HepG2 (cell line): Measurements from ENCODE around the gene RAB3C. TPM values are rescaled to one million over a fixed set of nuclear protein-coding genes. Genes with fewer than 3 reads are reported as not detected.

Experiments
- ATAC-seq: fragments of 200-7000 bp; cut with Tn5 transposase; 3 replicates; pipeline ENCODE4 v1.9.1; 2020; ENCODE audit warnings: mild to moderate bottlenecking, moderate library complexity
- BruUV-seq: library from RNA; stranded (reverse); fragments of 400-500 nt; replicated peaks from 2 replicates; lab custom pipeline; 2021; lab: Mats Ljungman, UMichigan
- CTCF ChIA-PET: fragments of 300-600 bp; formaldehyde crosslinking; extraction: SDS; loops from one replicate; lab custom pipeline; 2021; ENCODE audit warnings: low total read pairs, inconsistent platforms, low intra/inter-chr PET ratio; lab: Yijun Ruan, JAX
- POLR2A ChIA-PET: fragments of 350-600 bp; sonication (Branson Sonifier 250); formaldehyde crosslinking; loops from one replicate; lab custom pipeline; 2020; ENCODE audit warnings: antibody characterized with exemption, inconsistent platforms; lab: Yijun Ruan, JAX
- DNase-seq: peaks from one replicate; pipeline ENCODE4 v3.0.0-alpha.2; 2015; ENCODE audit warnings: low spot score
- FAIRE-seq: peaks from 3 replicates; lab custom pipeline; 2011; peaks lifted over from hg19 to GRCh38; lab: Jason Lieb, UNC
- H2AFZ ChIP-seq: one replicate; pipeline ENCODE4 v1.6.1; 2011; ENCODE audit warnings: low read length, inconsistent platforms
- H3K27ac ChIP-seq: fragments of 300-600 bp; 3 replicates; pipeline ENCODE4 v1.8.0; 2011; ENCODE audit warnings: mixed run types, mild to moderate bottlenecking, mixed read lengths, low read length, inconsistent platforms; ENCODE audit not compliant: insufficient read depth; ENCODE audit errors: extremely low read length
- H3K27me3 ChIP-seq, 2 experiments: fragments of 200-600 bp in 1 of 2; 2 replicates in 1 of 2; 3 replicates in 1 of 2; pipeline versions ENCODE4 v1.6.0 to v1.8.0; 2011; ENCODE audit warnings: low read length in 2 of 2, mild to moderate bottlenecking in 2 of 2, moderate library complexity in 2 of 2, inconsistent platforms in 1 of 2; ENCODE audit not compliant: insufficient read depth in 2 of 2, control insufficient read depth in 1 of 2
- H3K36me3 ChIP-seq, 2 experiments: fragments of 200-600 bp in 1 of 2; replicated peaks in 1 of 2; 2 replicates in 1 of 2; 3 replicates in 1 of 2; pipeline versions ENCODE4 v1.5.1 to v1.8.0; 2011; ENCODE audit warnings: low read length in 2 of 2, inconsistent platforms in 1 of 2; ENCODE audit not compliant: insufficient read depth in 2 of 2, control insufficient read depth in 1 of 2
- H3K4me1 ChIP-seq: 2 replicates; pipeline ENCODE4 v1.5.1; 2012; ENCODE audit warnings: low read length, inconsistent platforms; ENCODE audit not compliant: insufficient read depth
- H3K4me2 ChIP-seq: 2 replicates; pipeline ENCODE4 v1.6.0; 2011; ENCODE audit warnings: low read depth, low read length, inconsistent platforms
- H3K4me3 ChIP-seq, 3 experiments: fragments of 200-600 bp in 1 of 3; sonication (generic), shearing (Covaris generic) in 1 of 3; replicated peaks in 1 of 3; 2 replicates each; pipeline ENCODE4 v1.5.1; 2011 to 2016; ENCODE audit warnings: low read length in 3 of 3, inconsistent platforms in 2 of 3, low read depth in 2 of 3, mild to moderate bottlenecking in 2 of 3, control low read depth in 1 of 3, mixed read lengths in 1 of 3; ENCODE audit not compliant: insufficient read depth in 1 of 3
- H3K79me2 ChIP-seq: one replicate; pipeline ENCODE4 v1.6.1; 2011; ENCODE audit warnings: low read length, inconsistent platforms; ENCODE audit not compliant: insufficient read depth
- H3K9ac ChIP-seq: 2 replicates; pipeline ENCODE4 v1.6.0; 2011; ENCODE audit warnings: mild to moderate bottlenecking, low read depth, low read length, inconsistent platforms; ENCODE audit not compliant: insufficient read depth
- H3K9me3 ChIP-seq: 2 replicates; pipeline ENCODE4 v1.5.1; 2012; ENCODE audit warnings: mild to moderate bottlenecking, low read length
- H4K20me1 ChIP-seq: 2 replicates; pipeline ENCODE4 v1.6.0; 2011; ENCODE audit warnings: inconsistent platforms, mild to moderate bottlenecking, low read length, moderate library complexity; ENCODE audit not compliant: insufficient read depth
- CBX1 ChIP-seq: IDR thresholded peaks from one replicate; pipeline ENCODE4 v1.6.1; 2016; ENCODE audit warnings: antibody characterized with exemption, low read depth
- GABPA ChIP-seq, 2 experiments: IDR thresholded peaks; 2 replicates each; pipeline ENCODE4 v1.6.1; 2011 to 2016; ENCODE audit warnings: low read depth in 2 of 2, low read length in 1 of 2, missing biosample characterization in 1 of 2, missing genetic modification characterization in 1 of 2
- HDAC1 ChIP-seq: sonication (generic); formaldehyde crosslinking; IDR thresholded peaks from 2 replicates; pipeline ENCODE4 v1.5.1; 2020; ENCODE audit warnings: mild to moderate bottlenecking, missing genetic modification reagents
- KLF9 ChIP-seq: IDR thresholded peaks from 2 replicates; pipeline ENCODE4 v1.6.1; 2016; ENCODE audit warnings: low read depth
- SNAPC2 ChIP-seq: sonication (generic); formaldehyde crosslinking; IDR thresholded peaks from 2 replicates; pipeline ENCODE4 v1.8.1; 2022; ENCODE audit warnings: mild to moderate bottlenecking, missing genetic modification reagents
- ZC3H4 ChIP-seq: sonication (generic); formaldehyde crosslinking; IDR thresholded peaks from 2 replicates; pipeline ENCODE4 v1.4.0; 2020; ENCODE audit warnings: missing genetic modification reagents, borderline replicate concordance
- ZNF121 ChIP-seq: sonication (generic); formaldehyde crosslinking; IDR thresholded peaks from 2 replicates; pipeline ENCODE4 v1.5.0; 2020; ENCODE audit warnings: mild to moderate bottlenecking, missing genetic modification reagents
- ZNF138 ChIP-seq: sonication (generic); formaldehyde crosslinking; IDR thresholded peaks from 2 replicates; pipeline ENCODE4 v1.5.0; 2020; ENCODE audit warnings: mild to moderate bottlenecking, low read depth, missing genetic modification reagents
- ZNF264 ChIP-seq: sonication (generic); formaldehyde crosslinking; IDR thresholded peaks from 2 replicates; pipeline ENCODE4 v1.4.0; 2020; ENCODE audit warnings: missing genetic modification reagents
- WGBS: methylation state at CpG from one replicate; pipeline ENCODE4 v1.1.6; 2017; ENCODE audit warnings: low lambda C conversion rate; 5-methylcytosine and 5-hydroxymethylcytosine counted together
- in situ Hi-C: cut with HindIII; loops from 2 replicates; pipeline ENCODE4 v1.10.0; 2017; ENCODE audit warnings: low pct_unique_long_range_greater_than_20kb; ENCODE audit not compliant: extremely low pct_ligation_motif_present
- intact Hi-C: fragments of 100-400 bp; cut with micrococcal nuclease; formaldehyde crosslinking; loops from one replicate; pipeline ENCODE4 v1.10.0; 2022; ENCODE audit not compliant: unreplicated experiment
- polyA plus RNA-seq, 8 experiments: library from polyadenylated mRNA; depleted of rRNA in 3 of 8; stranded (reverse) in 7 of 8; unstranded in 1 of 8; fragments of >200 nt; fragmentation: Illumina TruSeq in 4 of 8; extraction: Trizol in 4 of 8; gene quantifications; 2 replicates each; pipeline versions ENCODE4 v1.2.1 to v1.2.3, GENCODE V29; 2011 to 2016; ENCODE audit warnings: low read depth in 4 of 8, missing spikeins in 1 of 8, mixed read lengths in 1 of 8; ENCODE audit not compliant: insufficient read depth in 1 of 8
- total RNA-seq, 5 experiments: library from RNA; depleted of rRNA; stranded (reverse); fragments of >200 nt; fragmentation: Illumina TruSeq; extraction: Trizol; gene quantifications; 2 replicates each; pipeline ENCODE4 v1.2.3, GENCODE V29; 2016; ENCODE audit warnings: low read depth in 1 of 5
- TF ChIP-seq, protein P1 (sequence below): sonication (generic); formaldehyde crosslinking; IDR thresholded peaks from 2 replicates; pipeline ENCODE4 v1.4.0; 2020; ENCODE audit warnings: mild to moderate bottlenecking, missing genetic modification reagents
- TF ChIP-seq, protein P2 (sequence below): sonication (generic); formaldehyde crosslinking; IDR thresholded peaks from 2 replicates; pipeline ENCODE4 v1.8.0; 2022; ENCODE audit warnings: missing genetic modification reagents, mild to moderate bottlenecking, inconsistent platforms, borderline replicate concordance
- TF ChIP-seq, protein P3 (sequence below): IDR thresholded peaks from 2 replicates; pipeline ENCODE4 v1.4.0; 2020; ENCODE audit warnings: mild to moderate bottlenecking, missing genetic modification reagents
- TF ChIP-seq, protein P4 (sequence below): IDR thresholded peaks from 2 replicates; pipeline ENCODE4 v1.6.1; 2016; ENCODE audit warnings: missing genetic modification reagents, missing compliant biosample characterization

RAB3C gene
- total and polyA plus RNA-seq, 2 of the 13 experiments (the other 11 are each of a cell fraction or from before 2014, with no cell fraction given) = not detected

DNA sequence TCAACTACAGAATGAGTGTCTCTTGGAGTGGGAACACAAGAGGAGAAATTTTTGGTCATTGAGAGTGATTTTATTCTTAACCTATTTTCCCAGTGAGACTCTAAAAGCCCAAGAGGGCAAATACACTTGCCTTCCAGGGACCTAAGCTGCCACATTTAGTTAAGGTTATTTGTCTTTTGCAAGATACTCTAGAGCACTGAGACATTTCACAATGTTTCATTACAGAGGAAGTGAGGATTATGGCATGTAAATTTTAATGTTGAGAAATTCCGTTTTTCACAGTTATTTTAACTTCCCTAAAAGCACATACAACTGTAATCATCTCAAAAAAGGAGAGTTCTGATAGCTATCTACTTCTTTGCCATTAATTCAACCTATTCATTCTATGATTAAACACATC is 38.7 kb upstream of the RAB3C start:
- Histone ChIP-seq H3K36me3 (no peaks in the 10 kb centered on the region), H3K4me2 (no peak overlapping the region), H2AFZ (no peak overlapping the region), H3K9me3 (no peaks in the 10 kb centered on the region), H3K27me3 (no peaks in the 10 kb centered on the region), H3K79me2 (no peaks in the 10 kb centered on the region), H3K4me1 (no peaks in the 10 kb centered on the region), H3K27ac (no peak overlapping the region), H4K20me1 (no peaks in the 10 kb centered on the region), H3K4me3 (no peak overlapping the region), H3K9ac (no peak overlapping the region)
- DNase-seq (no peak), ATAC-seq (no peak), FAIRE-seq (no peak)
- 0% methylated on average over 1 of the region's 1 CpG for WGBS
- in situ Hi-C loops = no loop called here
- no TSS peak for BruUV-seq
- ChIA-PET POLR2A (no interaction called here), CTCF (no interaction called here)
- intact Hi-C loops = no loop called here
- TF ChIP-seq CBX1 (no peak), SNAPC2 (CRISPR knock-in tag) (no peak), HDAC1 (no peak), ZNF264 (no peak), ZNF138 (no peak), KLF9 (CRISPR knock-in tag) (no peak), ZNF121 (CRISPR knock-in tag) (no peak), ZC3H4 (CRISPR knock-in tag) (no peak), GABPA (IDR thresholded peaks at IDR 0.05; ENCODE audit: low read depth, low read length) (no peak), GABPA (CRISPR knock-in tag; IDR thresholded peaks at IDR 0.05; ENCODE audit: low read depth) (no peak)
- TF ChIP-seq, protein P1, sequence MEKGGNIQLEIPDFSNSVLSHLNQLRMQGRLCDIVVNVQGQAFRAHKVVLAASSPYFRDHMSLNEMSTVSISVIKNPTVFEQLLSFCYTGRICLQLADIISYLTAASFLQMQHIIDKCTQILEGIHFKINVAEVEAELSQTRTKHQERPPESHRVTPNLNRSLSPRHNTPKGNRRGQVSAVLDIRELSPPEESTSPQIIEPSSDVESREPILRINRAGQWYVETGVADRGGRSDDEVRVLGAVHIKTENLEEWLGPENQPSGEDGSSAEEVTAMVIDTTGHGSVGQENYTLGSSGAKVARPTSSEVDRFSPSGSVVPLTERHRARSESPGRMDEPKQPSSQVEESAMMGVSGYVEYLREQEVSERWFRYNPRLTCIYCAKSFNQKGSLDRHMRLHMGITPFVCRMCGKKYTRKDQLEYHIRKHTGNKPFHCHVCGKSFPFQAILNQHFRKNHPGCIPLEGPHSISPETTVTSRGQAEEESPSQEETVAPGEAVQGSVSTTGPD (CRISPR knock-in tag) = no peak
- TF ChIP-seq, protein P2, sequence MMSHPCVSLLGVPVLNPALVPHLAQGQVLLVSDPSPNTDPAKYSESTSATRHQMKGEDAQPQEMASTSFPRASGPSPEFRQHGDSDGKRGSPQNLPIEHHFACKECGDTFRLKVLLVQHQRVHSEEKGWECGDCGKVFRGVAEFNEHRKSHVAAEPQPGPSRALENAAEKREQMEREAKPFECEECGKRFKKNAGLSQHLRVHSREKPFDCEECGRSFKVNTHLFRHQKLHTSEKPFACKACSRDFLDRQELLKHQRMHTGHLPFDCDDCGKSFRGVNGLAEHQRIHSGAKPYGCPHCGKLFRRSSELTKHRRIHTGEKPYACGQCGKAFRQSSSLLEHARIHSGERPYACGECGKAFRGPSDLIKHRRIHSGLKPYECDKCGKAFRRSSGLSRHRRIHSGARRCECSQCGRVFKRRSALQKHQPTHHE = no peak
- TF ChIP-seq, protein P3, sequence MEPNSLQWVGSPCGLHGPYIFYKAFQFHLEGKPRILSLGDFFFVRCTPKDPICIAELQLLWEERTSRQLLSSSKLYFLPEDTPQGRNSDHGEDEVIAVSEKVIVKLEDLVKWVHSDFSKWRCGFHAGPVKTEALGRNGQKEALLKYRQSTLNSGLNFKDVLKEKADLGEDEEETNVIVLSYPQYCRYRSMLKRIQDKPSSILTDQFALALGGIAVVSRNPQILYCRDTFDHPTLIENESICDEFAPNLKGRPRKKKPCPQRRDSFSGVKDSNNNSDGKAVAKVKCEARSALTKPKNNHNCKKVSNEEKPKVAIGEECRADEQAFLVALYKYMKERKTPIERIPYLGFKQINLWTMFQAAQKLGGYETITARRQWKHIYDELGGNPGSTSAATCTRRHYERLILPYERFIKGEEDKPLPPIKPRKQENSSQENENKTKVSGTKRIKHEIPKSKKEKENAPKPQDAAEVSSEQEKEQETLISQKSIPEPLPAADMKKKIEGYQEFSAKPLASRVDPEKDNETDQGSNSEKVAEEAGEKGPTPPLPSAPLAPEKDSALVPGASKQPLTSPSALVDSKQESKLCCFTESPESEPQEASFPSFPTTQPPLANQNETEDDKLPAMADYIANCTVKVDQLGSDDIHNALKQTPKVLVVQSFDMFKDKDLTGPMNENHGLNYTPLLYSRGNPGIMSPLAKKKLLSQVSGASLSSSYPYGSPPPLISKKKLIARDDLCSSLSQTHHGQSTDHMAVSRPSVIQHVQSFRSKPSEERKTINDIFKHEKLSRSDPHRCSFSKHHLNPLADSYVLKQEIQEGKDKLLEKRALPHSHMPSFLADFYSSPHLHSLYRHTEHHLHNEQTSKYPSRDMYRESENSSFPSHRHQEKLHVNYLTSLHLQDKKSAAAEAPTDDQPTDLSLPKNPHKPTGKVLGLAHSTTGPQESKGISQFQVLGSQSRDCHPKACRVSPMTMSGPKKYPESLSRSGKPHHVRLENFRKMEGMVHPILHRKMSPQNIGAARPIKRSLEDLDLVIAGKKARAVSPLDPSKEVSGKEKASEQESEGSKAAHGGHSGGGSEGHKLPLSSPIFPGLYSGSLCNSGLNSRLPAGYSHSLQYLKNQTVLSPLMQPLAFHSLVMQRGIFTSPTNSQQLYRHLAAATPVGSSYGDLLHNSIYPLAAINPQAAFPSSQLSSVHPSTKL (CRISPR knock-in tag) = no peak
- TF ChIP-seq, protein P4, sequence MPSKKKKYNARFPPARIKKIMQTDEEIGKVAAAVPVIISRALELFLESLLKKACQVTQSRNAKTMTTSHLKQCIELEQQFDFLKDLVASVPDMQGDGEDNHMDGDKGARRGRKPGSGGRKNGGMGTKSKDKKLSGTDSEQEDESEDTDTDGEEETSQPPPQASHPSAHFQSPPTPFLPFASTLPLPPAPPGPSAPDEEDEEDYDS = no peak
- TF ChIP-seq, all 625 proteins: peak for 0
